ENCODE results near the gene UGGT2. TPM values are rescaled to one million over a fixed set of nuclear protein-coding genes. Genes with fewer than 3 reads are reported as not detected.

Gene UGGT2
- total RNA-seq, 1 experiment from 2014 or later = 51.2 TPM

Small RNA genes within 50 kb of the gene (small RNA-seq; reads per million reads assigned to genes)
- 0 reads per million in 2 experiments for gene HMGN1P24

Other genes starting within 250 kb of the UGGT2 start
- 0.03 TPM in 1 of 2 replicates, not detected in the other for gene HS6ST3, start 36.7 kb upstream of the UGGT2 start, total RNA-seq (2014; rRNA removed; shearing (Covaris generic))